HG02763 (cell line): Measurements from ENCODE around the gene VASP.

Experiments
- ATAC-seq: cut with Tn5 transposase; IDR thresholded peaks from one replicate; pipeline ENCODE4 v1.9.1; 2021; ENCODE audit warnings: mild to moderate bottlenecking, moderate library complexity; ENCODE audit not compliant: unreplicated experiment

VASP gene

DNA sequence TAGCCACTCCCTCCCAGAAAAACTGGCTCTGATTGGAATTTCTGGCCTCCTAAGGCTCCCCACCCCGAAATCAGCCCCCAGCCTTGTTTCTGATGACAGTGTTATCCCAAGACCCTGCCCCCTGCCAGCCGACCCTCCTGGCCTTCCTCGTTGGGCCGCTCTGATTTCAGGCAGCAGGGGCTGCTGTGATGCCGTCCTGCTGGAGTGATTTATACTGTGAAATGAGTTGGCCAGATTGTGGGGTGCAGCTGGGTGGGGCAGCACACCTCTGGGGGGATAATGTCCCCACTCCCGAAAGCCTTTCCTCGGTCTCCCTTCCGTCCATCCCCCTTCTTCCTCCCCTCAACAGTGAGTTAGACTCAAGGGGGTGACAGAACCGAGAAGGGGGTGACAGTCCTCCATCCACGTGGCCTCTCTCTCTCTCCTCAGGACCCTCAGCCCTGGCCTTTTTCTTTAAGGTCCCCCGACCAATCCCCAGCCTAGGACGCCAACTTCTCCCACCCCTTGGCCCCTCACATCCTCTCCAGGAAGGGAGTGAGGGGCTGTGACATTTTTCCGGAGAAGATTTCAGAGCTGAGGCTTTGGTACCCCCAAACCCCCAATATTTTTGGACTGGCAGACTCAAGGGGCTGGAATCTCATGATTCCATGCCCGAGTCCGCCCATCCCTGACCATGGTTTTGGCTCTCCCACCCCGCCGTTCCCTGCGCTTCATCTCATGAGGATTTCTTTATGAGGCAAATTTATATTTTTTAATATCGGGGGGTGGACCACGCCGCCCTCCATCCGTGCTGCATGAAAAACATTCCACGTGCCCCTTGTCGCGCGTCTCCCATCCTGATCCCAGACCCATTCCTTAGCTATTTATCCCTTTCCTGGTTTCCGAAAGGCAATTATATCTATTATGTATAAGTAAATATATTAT is 33.3 kb upstream of the VASP start:
- ATAC-seq, result no peak

DNA sequence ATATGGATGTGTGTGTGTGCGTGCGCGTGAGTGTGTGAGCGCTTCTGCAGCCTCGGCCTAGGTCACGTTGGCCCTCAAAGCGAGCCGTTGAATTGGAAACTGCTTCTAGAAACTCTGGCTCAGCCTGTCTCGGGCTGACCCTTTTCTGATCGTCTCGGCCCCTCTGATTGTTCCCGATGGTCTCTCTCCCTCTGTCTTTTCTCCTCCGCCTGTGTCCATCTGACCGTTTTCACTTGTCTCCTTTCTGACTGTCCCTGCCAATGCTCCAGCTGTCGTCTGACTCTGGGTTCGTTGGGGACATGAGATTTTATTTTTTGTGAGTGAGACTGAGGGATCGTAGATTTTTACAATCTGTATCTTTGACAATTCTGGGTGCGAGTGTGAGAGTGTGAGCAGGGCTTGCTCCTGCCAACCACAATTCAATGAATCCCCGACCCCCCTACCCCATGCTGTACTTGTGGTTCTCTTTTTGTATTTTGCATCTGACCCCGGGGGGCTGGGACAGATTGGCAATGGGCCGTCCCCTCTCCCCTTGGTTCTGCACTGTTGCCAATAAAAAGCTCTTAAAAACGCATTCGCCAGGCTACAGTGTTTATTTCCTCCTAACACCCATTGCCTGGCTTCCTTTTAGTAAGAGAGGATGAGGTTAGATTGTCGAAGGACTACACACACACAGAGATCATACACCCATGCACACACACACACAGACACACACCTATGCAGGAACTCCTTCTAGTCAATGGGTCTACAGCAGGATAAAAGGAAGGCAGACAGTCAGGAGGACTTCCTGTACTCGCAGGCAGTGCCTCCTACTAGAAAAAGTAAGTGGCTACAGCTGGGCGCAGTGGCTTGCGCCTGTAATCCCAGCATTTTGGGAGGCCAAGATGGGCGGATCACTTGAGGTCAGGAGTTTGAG is 32.4 kb upstream of the VASP start:
- no peak for ATAC-seq

DNA sequence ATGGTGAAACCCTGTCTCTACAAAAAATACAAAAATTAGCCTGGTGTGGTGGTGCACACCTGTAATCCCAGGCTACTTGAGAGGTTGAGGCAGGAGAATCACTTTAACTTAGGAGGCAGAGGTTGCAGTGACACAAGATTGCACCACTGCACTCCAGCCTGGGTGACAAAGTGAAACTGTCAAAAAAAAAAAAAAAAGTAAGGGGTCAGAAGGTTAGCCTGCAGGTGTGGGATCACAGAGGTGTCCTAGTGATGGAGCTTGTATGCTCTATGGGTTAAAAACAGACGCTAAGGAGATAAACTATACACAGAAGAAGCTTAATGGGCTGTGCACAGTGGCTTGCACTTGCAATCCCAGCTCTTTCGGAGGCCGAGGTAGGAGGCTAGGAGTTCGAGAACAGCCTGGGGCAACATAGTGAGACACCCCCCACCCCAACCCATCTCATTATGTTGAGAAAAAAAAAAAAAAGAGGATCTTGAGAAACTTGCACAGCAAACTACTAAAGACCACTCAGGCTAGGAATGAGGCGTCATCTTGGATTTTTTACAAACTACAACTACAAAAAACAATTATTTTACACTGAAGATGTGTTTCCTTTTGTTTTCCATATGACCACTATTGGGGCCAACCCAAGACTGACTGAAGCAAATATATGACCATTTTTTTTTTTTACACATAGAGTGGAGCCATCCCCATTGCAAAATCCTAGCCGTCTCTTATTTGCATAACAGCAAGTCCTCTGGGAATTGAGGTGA is 31.6 kb upstream of the VASP start:
- no peak for ATAC-seq

DNA sequence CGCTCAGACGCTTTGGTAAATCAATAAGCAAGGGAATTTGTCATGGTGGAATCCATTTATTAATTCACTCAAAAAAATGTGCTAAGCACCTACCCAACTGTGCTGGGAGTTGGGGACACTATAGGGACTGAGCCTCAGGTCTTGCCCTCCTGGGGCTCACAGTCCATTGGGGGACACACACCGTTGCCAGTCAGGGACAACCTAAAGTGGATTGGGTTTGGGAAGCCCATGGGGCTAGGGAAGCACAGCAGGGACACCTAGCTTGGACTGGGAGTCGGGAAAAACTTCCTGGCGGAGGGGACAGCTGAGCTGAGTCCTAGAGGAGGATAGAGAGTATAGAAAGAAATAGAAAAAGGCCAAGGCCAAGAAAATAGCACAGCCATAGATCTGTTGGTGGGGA is 31.0 kb upstream of the VASP start:
- no peak for ATAC-seq

DNA sequence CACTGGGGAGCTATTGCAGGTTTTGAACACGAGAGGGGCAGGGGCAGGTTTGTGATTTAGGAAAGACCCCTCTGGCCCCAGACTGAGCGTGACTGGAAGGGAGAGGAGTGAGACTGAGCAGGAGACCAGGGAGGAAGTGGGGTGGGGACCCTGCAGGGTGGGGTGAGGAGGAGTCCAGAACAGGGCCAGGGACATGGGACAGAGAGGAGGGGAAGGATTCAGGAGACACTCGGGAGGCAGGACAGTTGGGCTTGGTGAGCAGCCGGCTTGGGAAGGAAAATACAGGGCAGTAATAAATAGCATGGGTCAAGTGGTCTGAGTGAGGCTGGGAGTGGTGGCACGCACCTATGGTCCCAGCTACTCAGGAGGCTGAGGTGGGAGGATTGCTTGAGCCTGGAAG is 30.1 kb upstream of the VASP start:
- no peak for ATAC-seq

DNA sequence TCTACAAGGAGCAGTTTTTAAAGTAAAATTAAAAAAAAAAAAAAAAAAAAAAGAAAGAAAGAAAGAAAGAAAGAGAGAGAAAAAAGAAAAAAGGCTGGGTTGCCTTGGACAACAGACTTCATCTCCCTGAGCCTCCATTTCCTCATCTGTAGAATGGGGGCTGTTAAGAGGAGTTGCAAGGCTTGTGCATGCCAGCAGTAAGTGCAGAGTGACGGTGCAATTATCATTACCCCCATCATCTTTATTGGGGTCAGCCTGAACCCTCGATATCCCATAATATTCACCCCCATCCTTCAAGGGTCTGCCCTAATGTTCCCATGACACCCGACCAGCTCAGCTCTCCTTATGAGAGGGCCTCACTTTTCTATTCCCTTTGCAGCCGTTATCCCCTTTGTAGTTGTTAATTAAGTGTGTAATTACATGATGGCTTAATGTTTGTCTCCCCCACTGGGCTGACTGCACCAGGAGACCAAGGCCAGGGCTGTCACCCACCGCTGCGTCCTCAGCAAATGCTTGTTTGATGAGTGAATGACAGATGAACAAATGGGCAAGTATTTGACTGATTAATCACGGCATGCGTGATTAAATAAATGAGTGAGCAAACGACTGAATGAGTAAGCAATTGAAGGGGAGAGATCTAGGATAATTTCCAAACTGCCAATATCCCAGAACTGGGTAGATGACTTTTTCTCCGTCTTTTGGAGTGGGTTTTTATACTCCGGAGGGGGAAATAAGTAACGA is 29.4 kb upstream of the VASP start:
- no peak for ATAC-seq

DNA sequence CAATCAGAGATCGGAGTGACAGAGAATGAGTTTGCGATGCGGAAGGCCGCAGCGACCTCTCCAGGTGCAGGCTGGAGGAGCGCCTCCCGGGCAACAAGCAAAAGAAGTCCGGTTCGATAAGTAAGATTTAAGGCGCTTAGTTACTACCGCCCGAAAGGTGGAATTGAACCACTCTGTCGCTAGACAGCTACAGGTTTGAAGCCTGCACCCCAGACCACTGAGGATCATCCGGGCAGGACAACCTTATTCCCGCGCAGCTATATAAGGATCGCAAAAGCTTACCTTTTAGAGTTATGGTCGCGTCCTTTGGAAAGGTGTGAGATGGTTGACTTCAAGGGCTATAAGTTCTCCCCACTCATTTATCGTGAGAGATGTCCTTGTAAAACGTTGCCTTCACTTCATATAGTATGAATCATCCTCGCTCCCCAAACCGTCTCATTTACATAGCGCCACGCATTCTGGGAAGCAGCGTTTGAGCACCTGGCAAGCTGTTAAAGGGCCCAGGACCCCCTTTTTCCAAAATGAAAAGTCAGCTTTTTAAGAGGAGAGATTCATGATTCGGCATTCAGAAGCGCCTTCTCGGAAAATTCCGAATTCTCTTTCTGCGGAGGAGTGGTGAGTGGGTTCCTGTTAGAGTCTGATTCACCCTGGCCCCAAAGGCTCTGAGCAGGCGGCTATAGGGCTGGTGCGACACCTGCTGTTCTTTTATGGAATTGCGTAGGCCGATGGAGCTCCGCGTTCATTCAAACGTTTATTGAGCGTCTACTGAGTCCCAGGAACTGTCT is 28.6 kb upstream of the VASP start:
- peak; percentile 76 for ATAC-seq

DNA sequence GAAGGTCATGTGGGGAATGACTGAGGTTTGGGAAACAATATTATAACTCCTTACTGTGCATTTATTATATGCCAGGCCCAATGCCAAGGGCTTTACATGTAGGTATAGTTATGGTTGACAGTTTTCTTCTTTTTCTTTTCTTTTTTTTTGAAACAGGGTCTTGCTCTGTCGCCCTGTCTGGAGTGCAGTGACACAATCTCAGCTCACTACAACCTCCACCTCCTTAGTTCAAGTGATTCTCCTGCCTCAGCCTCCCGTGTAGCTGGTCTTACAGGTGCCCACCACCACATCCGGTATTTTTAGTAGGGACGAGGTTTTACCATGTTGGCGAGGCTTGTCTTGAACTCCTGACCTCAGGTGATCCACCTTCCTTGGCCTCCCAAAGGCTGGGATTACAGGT is 24.2 kb upstream of the VASP start:
- ATAC-seq, result no peak

DNA sequence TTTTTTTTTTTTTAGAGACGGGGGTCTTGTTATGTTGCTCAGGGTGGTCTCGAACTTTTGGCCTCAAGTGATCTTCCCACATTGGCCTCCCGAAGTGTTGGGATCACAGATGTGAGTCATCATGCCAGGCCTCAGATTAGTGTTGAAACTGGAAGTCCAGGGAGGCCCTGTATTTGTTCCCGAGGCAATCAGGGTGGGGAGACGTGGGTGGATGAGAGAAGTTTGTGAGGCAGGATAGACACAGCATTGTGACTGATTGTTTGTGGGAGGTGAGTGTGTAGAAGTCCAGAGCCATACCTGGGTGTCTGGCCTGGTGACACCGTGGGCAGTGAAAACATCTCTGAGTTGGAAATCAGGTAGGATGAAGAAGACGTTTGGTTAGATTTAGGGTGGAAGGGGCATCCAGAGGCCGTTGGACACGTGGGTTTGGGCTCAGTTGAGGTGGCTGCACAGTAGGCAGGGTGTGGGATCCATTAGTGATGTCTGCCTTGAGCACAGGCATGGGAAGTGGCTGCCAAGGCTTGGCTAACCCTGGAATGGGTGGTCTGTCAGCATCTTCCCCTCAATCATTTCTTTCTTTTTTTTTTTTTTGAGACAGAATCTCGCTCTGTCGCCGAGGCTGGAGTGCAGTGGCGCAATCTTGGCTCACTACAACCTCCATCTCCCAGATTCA is 22.9 kb upstream of the VASP start:
- ATAC-seq, result no peak

DNA sequence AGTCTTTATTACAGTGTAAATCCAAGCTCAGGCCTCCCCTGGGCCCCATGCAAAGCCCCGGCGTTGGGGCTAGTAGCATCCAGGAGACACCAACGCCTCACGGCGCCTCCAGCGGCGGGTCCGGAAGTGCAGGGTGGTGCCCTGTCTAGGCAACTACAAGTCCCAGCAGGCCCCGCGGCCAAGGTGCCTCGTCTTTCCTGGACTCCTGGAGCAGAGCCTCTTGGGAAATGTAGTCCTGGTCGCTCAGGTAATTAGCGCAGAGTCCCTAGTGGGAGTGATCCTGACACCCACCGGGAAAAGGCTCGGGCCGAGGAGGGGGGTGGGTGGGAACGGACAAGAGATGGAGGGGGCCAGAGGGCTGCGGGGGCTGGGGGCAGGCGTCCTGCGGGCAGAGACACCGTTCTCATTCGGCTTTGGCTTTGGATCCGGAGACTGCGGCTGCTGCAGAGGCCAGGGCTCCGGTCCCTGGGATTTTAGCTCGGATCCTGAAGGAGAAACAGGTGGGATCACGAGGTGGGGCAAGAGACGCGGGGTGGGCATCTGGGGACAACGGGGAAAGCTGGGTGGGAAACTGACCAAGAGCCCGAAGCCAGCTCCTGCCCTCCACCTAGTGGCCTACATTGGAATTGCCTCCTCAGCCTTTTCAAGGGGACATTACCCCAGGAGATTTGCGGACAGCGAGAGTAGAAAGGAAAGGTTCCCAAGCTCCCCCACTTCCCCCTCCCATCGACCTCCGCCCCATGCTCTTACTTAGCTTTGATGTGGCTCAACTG is 21.8 kb upstream of the VASP start:
- ATAC-seq, result peak; percentile 91

DNA sequence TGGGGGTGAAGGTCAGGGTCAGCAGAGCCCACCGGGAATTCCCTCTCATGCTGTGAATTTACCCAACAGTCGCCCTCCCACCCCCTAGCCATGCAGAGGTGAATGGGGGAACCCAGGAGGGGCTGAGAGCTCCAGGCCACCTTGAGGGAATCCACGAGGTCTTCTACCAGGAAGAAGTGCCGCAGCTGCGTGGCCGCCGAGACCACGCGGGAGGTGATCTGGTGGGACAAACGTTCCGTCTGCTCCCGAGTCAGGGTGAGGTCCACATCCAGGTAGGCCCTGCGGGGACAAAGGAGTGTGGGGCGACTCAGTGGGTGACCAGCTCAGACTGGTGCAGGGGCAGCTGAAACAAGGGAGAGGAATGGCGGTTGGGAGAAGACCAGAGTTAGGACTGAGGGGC is 18.6 kb upstream of the VASP start:
- no peak for ATAC-seq

DNA sequence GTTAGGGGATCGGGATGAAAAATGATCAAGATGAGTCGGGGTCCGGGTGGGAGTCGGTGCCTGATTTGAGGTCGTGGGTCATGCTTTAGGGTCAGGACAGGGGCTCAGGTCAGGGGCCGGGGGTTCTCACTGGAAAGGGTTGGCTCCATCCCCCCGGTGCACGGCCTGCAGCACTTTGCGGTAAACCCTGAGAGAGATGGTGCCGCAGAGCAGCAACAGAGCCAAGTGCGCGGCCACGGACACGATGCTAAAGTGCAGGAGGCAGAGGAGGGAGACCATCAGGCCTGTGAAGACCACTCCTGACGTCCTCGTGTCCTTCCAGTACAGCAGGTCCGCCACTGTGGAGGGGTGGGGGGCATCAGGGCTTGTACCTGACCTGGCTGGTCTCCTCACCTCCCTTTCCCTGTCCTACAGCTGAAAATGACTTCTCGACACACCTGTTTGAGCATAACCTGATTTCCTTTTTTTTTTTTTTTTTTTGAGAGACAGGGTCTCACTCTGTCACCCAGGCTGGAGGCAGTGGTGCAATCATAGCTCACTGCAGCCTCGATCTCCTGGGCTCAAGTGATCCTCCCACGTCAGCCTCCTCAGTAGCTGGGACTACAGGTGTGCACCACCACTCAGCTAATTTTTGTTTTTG is 17.9 kb upstream of the VASP start:
- ATAC-seq, result no peak

DNA sequence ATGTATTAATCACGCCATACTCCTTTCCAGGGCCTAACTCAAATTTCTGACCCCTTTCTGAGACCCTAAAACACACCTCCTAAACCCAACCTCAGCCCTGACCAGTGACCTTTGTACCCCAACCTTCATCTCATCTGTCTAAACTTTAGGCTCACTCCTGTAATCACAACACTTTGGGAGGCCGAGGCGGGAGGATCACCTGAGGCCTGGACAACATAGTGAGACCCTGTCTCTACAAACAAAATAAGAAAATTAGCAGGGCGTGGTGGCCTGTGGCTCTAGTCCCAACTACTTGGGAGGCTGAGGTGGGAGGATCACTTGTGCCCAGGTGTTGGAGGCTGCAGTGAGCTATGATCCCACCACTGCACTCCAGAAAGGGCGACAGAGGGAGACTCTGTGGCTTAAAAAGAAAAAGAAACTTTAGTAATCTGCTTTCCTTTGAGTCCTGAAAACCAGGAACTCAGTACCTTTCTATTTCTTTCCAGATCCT is 15.1 kb upstream of the VASP start:
- no peak for ATAC-seq

DNA sequence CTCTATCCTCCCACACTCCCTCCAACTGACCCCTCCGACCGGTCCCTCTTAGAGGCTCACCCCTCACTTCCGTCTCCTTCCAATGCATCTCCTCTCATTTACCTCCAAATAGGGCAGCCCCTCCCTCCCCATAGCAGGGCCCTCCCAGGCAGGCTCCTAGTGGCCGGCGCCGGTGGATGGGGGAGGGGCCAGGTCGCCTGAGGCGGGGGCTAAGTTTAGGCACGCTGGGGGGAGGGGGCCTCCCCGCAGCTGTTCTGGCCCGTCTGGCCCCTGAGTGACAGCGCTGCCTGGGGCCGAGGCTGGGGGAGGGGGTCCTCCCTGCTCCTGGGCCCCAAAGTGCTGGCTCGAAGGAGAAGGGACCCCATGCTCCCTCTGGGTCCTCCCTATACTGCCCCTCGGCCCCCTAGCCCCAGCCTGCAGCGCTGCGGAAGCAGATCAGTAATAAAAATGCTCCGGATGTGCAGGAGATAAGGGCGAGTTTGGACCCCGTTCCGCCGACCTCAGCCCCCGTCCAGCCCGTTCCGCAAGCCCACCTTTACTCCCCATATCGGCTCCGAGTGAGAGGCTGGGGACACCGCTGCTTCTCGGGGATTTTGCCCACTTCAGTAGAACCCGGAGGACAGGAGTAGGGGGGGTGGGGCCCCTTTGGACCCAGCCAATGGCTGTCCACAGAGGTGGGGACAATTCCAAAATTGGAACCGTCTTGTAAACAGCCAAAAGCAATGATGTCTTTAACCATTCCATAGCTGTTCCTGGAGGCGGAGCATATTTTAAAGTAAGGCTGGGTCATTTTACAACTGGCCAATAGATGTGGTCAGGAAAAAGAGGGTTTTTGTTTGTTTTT is 14.4 kb upstream of the VASP start:
- no peak for ATAC-seq

DNA sequence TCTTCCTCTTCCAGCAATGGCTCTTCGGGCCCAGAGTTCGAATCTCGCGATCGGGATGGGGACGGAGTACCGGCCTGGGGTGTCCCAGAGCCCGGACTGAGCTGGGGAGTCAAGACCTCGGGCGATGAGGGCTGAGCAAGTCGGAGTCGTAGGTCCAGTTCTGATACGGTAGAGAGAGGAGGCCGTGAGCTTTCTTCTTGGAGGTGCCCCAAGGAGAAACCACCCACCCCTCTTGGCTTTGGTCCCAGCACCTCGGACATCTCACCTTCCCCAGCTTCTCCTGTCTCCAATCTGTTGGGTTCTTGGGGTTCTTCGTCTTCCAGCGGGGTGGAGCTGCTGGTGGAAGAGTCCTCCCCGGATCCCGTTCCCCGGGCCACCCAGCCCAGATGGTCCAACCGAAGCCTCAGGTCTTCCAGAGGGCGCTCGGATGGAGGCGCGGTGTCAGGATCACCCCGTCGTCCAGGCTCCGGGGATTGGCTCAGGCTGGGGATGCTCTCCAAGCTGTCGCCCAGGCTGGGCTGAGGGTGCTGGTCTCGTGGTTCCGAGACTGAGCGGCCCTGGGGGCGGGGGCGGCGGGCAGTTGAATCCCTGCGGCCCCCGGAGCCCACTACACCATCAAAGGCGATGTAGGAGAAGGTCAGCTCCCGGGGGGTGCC is 12.9 kb upstream of the VASP start:
- no peak for ATAC-seq

DNA sequence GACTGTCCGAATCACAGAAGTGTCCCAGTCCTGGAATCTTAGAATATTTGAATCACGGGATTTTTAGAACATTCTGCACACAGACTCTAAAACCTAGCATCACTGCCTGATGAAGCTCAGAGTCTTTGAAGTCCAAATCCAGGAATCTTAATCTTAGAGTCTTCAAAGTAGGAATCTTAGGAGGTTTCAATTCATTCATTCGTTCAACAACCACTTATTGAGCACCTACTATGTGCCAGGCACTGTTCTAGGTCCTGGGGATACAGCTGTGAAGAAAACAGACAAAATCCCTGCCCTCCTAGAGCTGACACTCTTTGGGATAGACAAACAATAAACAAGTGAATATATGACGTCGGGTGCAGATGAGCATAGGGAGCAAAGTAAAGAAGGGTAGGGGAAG is 12.1 kb upstream of the VASP start:
- no peak for ATAC-seq
